Umbilical cord (tissue), 1 donor: ENCODE measurements around the gene KRTAP13-3. TPM values are rescaled to one million over a fixed set of nuclear protein-coding genes. Genes with fewer than 3 reads are reported as not detected.

Experiments used
- total RNA-seq: library from RNA; depleted of rRNA; stranded (reverse); fragments of >200 nt; gene quantifications from one replicate; pipeline ENCODE4 v1.2.3, GENCODE V29; 2014; ENCODE audit warnings: low replicate concordance; ENCODE audit not compliant: insufficient read depth

KRTAP13-3 gene
- total RNA-seq, 1 donor from 2014 or later, result not detected

Other genes with a start within 250 kb of the KRTAP13-3 start
- gene CLDN8, start 209.8 kb downstream of the KRTAP13-3 start, total RNA-seq, result 6.3 TPM
- gene KRTAP24-1, start 143.0 kb downstream of the KRTAP13-3 start, total RNA-seq, result 9.9 TPM
- not detected for gene KRTAP25-1, start 136.4 kb downstream of the KRTAP13-3 start, total RNA-seq
- gene KRTAP26-1, start 105.6 kb downstream of the KRTAP13-3 start, total RNA-seq, result not detected
- gene KRTAP27-1, start 88.2 kb downstream of the KRTAP13-3 start, total RNA-seq, result not detected
- gene KRTAP23-1, start 77.3 kb downstream of the KRTAP13-3 start, total RNA-seq, result not detected
- gene KRTAP13-2, start 53.7 kb downstream of the KRTAP13-3 start, total RNA-seq, result 1.2 TPM
- gene KRTAP13-1, start 29.9 kb downstream of the KRTAP13-3 start, total RNA-seq, result not detected
- 3.4 TPM for gene KRTAP13-4, start 4.3 kb upstream of the KRTAP13-3 start, total RNA-seq
- gene KRTAP15-1, start 14.3 kb upstream of the KRTAP13-3 start, total RNA-seq, result 5.5 TPM
- gene KRTAP19-1, start 54.4 kb upstream of the KRTAP13-3 start, total RNA-seq, result not detected
- gene KRTAP19-2, start 61.5 kb upstream of the KRTAP13-3 start, total RNA-seq, result 8.2 TPM
- gene KRTAP19-3, start 66.1 kb upstream of the KRTAP13-3 start, total RNA-seq, result not detected
- gene KRTAP19-4, start 71.2 kb upstream of the KRTAP13-3 start, total RNA-seq, result not detected
- 13.0 TPM for gene KRTAP19-5, start 76.2 kb upstream of the KRTAP13-3 start, total RNA-seq
- gene KRTAP19-6, start 115.9 kb upstream of the KRTAP13-3 start, total RNA-seq, result not detected
- gene KRTAP19-7, start 135.4 kb upstream of the KRTAP13-3 start, total RNA-seq, result not detected
- gene KRTAP22-2, start 164.5 kb upstream of the KRTAP13-3 start, total RNA-seq, result not detected
- not detected for gene KRTAP6-3, start 166.5 kb upstream of the KRTAP13-3 start, total RNA-seq
- gene KRTAP6-2, start 173.0 kb upstream of the KRTAP13-3 start, total RNA-seq, result not detected
- gene KRTAP22-1, start 175.2 kb upstream of the KRTAP13-3 start, total RNA-seq, result not detected
- gene KRTAP6-1, start 188.0 kb upstream of the KRTAP13-3 start, total RNA-seq, result not detected
- 28.4 TPM for gene KRTAP20-1, start 190.5 kb upstream of the KRTAP13-3 start, total RNA-seq
- not detected for gene KRTAP20-4, start 194.7 kb upstream of the KRTAP13-3 start, total RNA-seq
- gene KRTAP20-2, start 209.3 kb upstream of the KRTAP13-3 start, total RNA-seq, result 3.9 TPM
- gene KRTAP20-3, start 216.9 kb upstream of the KRTAP13-3 start, total RNA-seq, result not detected